ENCODE measurements around the gene SLC35A4. TPM values are rescaled to one million over a fixed set of nuclear protein-coding genes. Genes with fewer than 3 reads are reported as not detected.

The SLC35A4 gene
- total and polyA plus RNA-seq, 2 donors (not counting 1 experiment from before 2014, with no cell fraction given): 48.6 to 57.8 TPM

DNA sequence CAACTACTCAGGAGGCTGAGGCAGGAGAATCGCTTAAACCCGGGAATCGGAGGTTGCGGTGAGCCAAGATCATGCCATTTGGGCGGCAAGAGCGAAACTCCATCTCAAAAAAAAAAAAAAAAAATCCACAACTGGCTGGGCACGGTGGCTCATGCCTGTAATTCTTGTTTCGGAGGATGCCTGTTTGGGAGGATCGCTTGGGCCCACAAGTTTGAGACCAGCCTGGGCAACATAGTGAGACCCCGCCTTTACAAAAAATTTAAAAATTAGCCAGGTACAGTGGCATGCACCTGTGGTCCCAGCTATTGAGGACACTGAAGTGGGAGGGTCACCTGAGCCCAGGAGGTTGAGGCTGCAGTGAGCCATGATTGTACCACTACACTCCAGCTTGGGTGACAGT, 19.0 kb upstream of the SLC35A4 start:
- H3K27ac ChIP-seq (ENCODE audit: low read length in 2 of 2): no peak overlapping the region
- Mint-ChIP-seq H3K27me3 (no peaks in the 10 kb centered on the region), H3K27ac (peak overlapping the region; percentile 15), H3K9me3 (ENCODE audit: insufficient read depth) (no peaks in the 10 kb centered on the region), H3K4me3 (no peak overlapping the region), H3K4me1 (peaks cover 30% of the 10 kb centered on the region)
- no peak overlapping the region for H3K4me2 ChIP-seq (replicated peaks; ENCODE audit: low read depth, low read length, poor library complexity, severe bottlenecking)
- peaks cover 4% of the 10 kb centered on the region for H3K79me2 ChIP-seq (ENCODE audit: control insufficient read depth, insufficient read depth, low read length)
- peaks cover 10 to 30% of the 10 kb centered on the region in 2 donors for H3K4me1 ChIP-seq (ENCODE audit: control insufficient read depth in 2 of 2, insufficient read depth in 2 of 2, low read length in 2 of 2)
- H3K36me3 ChIP-seq (replicated peaks in 1 of 2; ENCODE audit: control extremely low read depth in 1 of 2, control insufficient read depth in 1 of 2, extremely low read depth in 1 of 2, insufficient read depth in 2 of 2, low read length in 1 of 2): peaks cover 0 to 35% of the 10 kb centered on the region in 2 experiments
- H3K9ac ChIP-seq (ENCODE audit: low read length): no peak overlapping the region
- DNase-seq (no peak), ATAC-seq (ENCODE audit: low read depth) (no peak)
- intact Hi-C loops (cut with micrococcal nuclease): loop anchor here (5.0 kb wide), 1 partner anchor 157 kb away; the partner anchor contains the start of gene ZMAT2
- no peaks in the 10 kb centered on the region for H3K9me3 ChIP-seq (ENCODE audit: control extremely low read depth in 1 of 3, control insufficient read depth in 2 of 3, insufficient read depth in 1 of 3, low read length in 2 of 3)
- no peaks in the 10 kb centered on the region for H4K20me1 ChIP-seq (ENCODE audit: control insufficient read depth, insufficient read depth, low read length, poor library complexity, severe bottlenecking)
- H3K27me3 ChIP-seq (replicated peaks in 1 of 4; ENCODE audit: control extremely low read depth in 1 of 4, control insufficient read depth in 3 of 4, insufficient read depth in 4 of 4, low read length in 3 of 4): no peaks in the 10 kb centered on the region
- TF ChIP-seq, protein P1, sequence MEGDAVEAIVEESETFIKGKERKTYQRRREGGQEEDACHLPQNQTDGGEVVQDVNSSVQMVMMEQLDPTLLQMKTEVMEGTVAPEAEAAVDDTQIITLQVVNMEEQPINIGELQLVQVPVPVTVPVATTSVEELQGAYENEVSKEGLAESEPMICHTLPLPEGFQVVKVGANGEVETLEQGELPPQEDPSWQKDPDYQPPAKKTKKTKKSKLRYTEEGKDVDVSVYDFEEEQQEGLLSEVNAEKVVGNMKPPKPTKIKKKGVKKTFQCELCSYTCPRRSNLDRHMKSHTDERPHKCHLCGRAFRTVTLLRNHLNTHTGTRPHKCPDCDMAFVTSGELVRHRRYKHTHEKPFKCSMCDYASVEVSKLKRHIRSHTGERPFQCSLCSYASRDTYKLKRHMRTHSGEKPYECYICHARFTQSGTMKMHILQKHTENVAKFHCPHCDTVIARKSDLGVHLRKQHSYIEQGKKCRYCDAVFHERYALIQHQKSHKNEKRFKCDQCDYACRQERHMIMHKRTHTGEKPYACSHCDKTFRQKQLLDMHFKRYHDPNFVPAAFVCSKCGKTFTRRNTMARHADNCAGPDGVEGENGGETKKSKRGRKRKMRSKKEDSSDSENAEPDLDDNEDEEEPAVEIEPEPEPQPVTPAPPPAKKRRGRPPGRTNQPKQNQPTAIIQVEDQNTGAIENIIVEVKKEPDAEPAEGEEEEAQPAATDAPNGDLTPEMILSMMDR (IDR thresholded peaks at IDR 0.05): no peak
- TF ChIP-seq EZH2 (IDR thresholded peaks at IDR 0.05; ENCODE audit: borderline replicate concordance, insufficient read depth, low read depth, low read length, poor library complexity, severe bottlenecking): no peak
- POLR2A ChIA-PET: interaction anchor here (0.7 kb wide), 2 partner anchors 13 to 107 kb away, joined by 5 read pairs; no protein-coding TSS in a partner anchor
- H2AFZ ChIP-seq (ENCODE audit: insufficient read depth, low read depth, low read length, poor library complexity, severe bottlenecking): no peak overlapping the region
- CTCF ChIA-PET: no interaction called here
- H3K4me3 ChIP-seq (ENCODE audit: control extremely low read depth in 1 of 5, extremely low read depth in 1 of 5, insufficient read depth in 1 of 5, low read depth in 2 of 5, low read length in 4 of 5): no peak overlapping the region
- 99% methylated on average over 6 of the region's 10 CpGs for WGBS (ENCODE audit: insufficient coverage)

DNA sequence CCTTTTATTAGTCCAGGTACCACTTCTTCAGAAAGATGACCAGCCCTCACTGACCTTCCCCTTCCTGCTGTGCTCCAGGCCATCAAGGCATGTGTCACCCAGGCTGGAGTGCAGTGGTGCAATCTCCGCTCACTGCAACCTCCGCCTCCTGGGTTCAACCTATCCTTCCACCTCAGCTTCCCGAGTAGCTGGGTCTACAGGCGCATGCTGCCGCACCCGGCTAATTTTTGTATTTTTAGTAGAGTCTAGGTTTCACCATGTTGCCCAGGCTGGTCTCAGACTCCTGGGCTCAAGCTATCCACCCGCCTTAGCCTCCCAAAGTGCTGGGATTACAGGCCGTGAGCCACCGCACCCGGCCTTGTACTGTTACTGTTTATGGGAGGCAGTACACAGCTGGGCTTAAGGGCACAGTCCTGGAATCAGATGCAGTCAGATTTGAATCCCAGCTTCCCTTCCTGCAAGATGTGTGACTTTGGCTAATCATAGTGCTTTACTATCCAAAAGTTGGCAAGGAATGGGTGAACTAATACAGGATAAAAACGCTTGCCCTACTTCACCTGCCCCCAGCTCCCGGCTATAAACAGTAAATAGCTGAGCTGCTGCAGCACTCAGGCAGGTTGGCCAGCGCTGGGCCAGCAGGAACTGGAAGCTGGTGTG, 17.6 kb upstream of the SLC35A4 start:
- H3K36me3 ChIP-seq (replicated peaks in 1 of 2; ENCODE audit: control extremely low read depth in 1 of 2, control insufficient read depth in 1 of 2, extremely low read depth in 1 of 2, insufficient read depth in 2 of 2, low read length in 1 of 2): peaks cover 0 to 35% of the 10 kb centered on the region in 2 experiments
- H3K9ac ChIP-seq (ENCODE audit: low read length): peak overlapping the region; percentile 85
- peak overlapping the region in 4 of 5 experiments; percentile 67 to 93 (median 79) for H3K4me3 ChIP-seq (ENCODE audit: control extremely low read depth in 1 of 5, extremely low read depth in 1 of 5, insufficient read depth in 1 of 5, low read depth in 2 of 5, low read length in 4 of 5)
- Mint-ChIP-seq H3K4me1 (peaks cover 30% of the 10 kb centered on the region), H3K27ac (peak overlapping the region; percentile 94), H3K4me3 (peak overlapping the region; percentile 94), H3K9me3 (ENCODE audit: insufficient read depth) (no peaks in the 10 kb centered on the region), H3K27me3 (no peaks in the 10 kb centered on the region)
- intact Hi-C loops (cut with micrococcal nuclease): loop anchor here (1.0 to 5.0 kb wide), 6 partner anchors 10 to 155 kb away; partner anchors contain the start of genes ANKHD1, APBB3, IK and NDUFA2
- H2AFZ ChIP-seq (ENCODE audit: insufficient read depth, low read depth, low read length, poor library complexity, severe bottlenecking): peak overlapping the region; percentile 82
- WGBS (ENCODE audit: insufficient coverage): 67% methylated on average over 6 of the region's 13 CpGs
- TF ChIP-seq, protein P1 (IDR thresholded peaks at IDR 0.05): no peak
- TF ChIP-seq EZH2 (IDR thresholded peaks at IDR 0.05; ENCODE audit: borderline replicate concordance, insufficient read depth, low read depth, low read length, poor library complexity, severe bottlenecking): no peak
- no peaks in the 10 kb centered on the region for H4K20me1 ChIP-seq (ENCODE audit: control insufficient read depth, insufficient read depth, low read length, poor library complexity, severe bottlenecking)
- peak overlapping the region; percentile 93 for H3K4me2 ChIP-seq (replicated peaks; ENCODE audit: low read depth, low read length, poor library complexity, severe bottlenecking)
- H3K27ac ChIP-seq (ENCODE audit: low read length in 2 of 2): peak overlapping the region; percentile 81 to 85
- H3K27me3 ChIP-seq (replicated peaks in 1 of 4; ENCODE audit: control extremely low read depth in 1 of 4, control insufficient read depth in 3 of 4, insufficient read depth in 4 of 4, low read length in 3 of 4): no peaks in the 10 kb centered on the region
- ATAC-seq (ENCODE audit: low read depth): no peak
- ChIA-PET POLR2A (interaction anchor here (0.7 to 2.9 kb wide), 9 partner anchors 11 to 1091 kb away, joined by 3 to 35 read pairs (median 4); partner anchors contain the start of genes ANKHD1, APBB3, CD14 and HARS1), CTCF (interaction anchor here (0.8 to 2.3 kb wide), 9 partner anchors 8 to 176 kb away, joined by 3 to 18 read pairs (median 4); partner anchors contain the start of genes APBB3, HARS1, HARS2 and IK)
- peaks cover 10 to 30% of the 10 kb centered on the region in 2 donors for H3K4me1 ChIP-seq (ENCODE audit: control insufficient read depth in 2 of 2, insufficient read depth in 2 of 2, low read length in 2 of 2)
- peaks cover 4% of the 10 kb centered on the region for H3K79me2 ChIP-seq (ENCODE audit: control insufficient read depth, insufficient read depth, low read length)
- no peaks in the 10 kb centered on the region for H3K9me3 ChIP-seq (ENCODE audit: control extremely low read depth in 1 of 3, control insufficient read depth in 2 of 3, insufficient read depth in 1 of 3, low read length in 2 of 3)
- no peak for DNase-seq

Measured in B cell (primary cell).